ENCODE measurements around the gene VTCN1. TPM values are rescaled to one million over a fixed set of nuclear protein-coding genes. Genes with fewer than 3 reads are reported as not detected.

VTCN1 gene
- polyA plus RNA-seq, 2 donors, result 0.06 TPM; not detected in 1

- peaks cover 0 to 2% of the 10 kb centered on the region in 2 donors for H3K27me3 ChIP-seq (ENCODE audit: control insufficient read depth in 1 of 2, insufficient read depth in 2 of 2, low read length in 2 of 2)
- H3K36me3 ChIP-seq (ENCODE audit: control insufficient read depth in 2 of 2, insufficient read depth in 2 of 2, low read length in 1 of 2), result no peaks in the 10 kb centered on the region
- no peaks in the 10 kb centered on the region for H3K9me3 ChIP-seq (ENCODE audit: control insufficient read depth in 2 of 2, insufficient read depth in 1 of 2, low read depth in 1 of 2, low read length in 1 of 2)
- no peak overlapping the region for H3K27ac ChIP-seq (ENCODE audit: low read depth in 2 of 2, low read length in 1 of 2)
- H3K4me1 ChIP-seq (ENCODE audit: control insufficient read depth in 2 of 2, insufficient read depth in 2 of 2, low read length in 1 of 2), result no peaks in the 10 kb centered on the region
- WGBS, 2 donors, result 76 to 79% methylated on average over 2 of the region's 2 CpGs
- no peak overlapping the region for H3K4me3 ChIP-seq (ENCODE audit: low read depth in 1 of 2, low read length in 2 of 2)
These were observed 60.4 kb downstream of the VTCN1 start for GRCh38 chr1:117150316-117150715.

GRCh38 chr1:117147856-117148588, 62.7 kb downstream of the VTCN1 start:
- Histone ChIP-seq H3K27ac (ENCODE audit: low read depth in 2 of 2, low read length in 1 of 2) (no peak overlapping the region), H3K4me1 (ENCODE audit: control insufficient read depth in 2 of 2, insufficient read depth in 2 of 2, low read length in 1 of 2) (no peaks in the 10 kb centered on the region), H3K4me3 (ENCODE audit: low read depth in 1 of 2, low read length in 2 of 2) (no peak overlapping the region), H3K27me3 (ENCODE audit: control insufficient read depth in 1 of 2, insufficient read depth in 2 of 2, low read length in 2 of 2) (peaks cover 0 to 2% of the 10 kb centered on the region in 2 donors), H3K9me3 (ENCODE audit: control insufficient read depth in 2 of 2, insufficient read depth in 1 of 2, low read depth in 1 of 2, low read length in 1 of 2) (no peaks in the 10 kb centered on the region), H3K36me3 (ENCODE audit: control insufficient read depth in 2 of 2, insufficient read depth in 2 of 2, low read length in 1 of 2) (no peaks in the 10 kb centered on the region)
- WGBS, 2 donors, result 63 to 71% methylated on average over 5 of the region's 5 CpGs

- Histone ChIP-seq H3K4me1 (ENCODE audit: control insufficient read depth in 2 of 2, insufficient read depth in 2 of 2, low read length in 1 of 2) (no peaks in the 10 kb centered on the region), H3K27ac (ENCODE audit: low read depth in 2 of 2, low read length in 1 of 2) (no peak overlapping the region), H3K27me3 (ENCODE audit: control insufficient read depth in 1 of 2, insufficient read depth in 2 of 2, low read length in 2 of 2) (peaks cover 0 to 2% of the 10 kb centered on the region in 2 donors), H3K4me3 (ENCODE audit: low read depth in 1 of 2, low read length in 2 of 2) (no peak overlapping the region), H3K9me3 (ENCODE audit: control insufficient read depth in 2 of 2, insufficient read depth in 1 of 2, low read depth in 1 of 2, low read length in 1 of 2) (no peaks in the 10 kb centered on the region), H3K36me3 (ENCODE audit: control insufficient read depth in 2 of 2, insufficient read depth in 2 of 2, low read length in 1 of 2) (no peaks in the 10 kb centered on the region)
- WGBS, 2 donors, result 67 to 72% methylated on average over 4 of the region's 4 CpGs
These were observed 63.3 kb downstream of the VTCN1 start for GRCh38 chr1:117147341-117147831.

- no peak overlapping the region for H3K27ac ChIP-seq (ENCODE audit: low read depth in 2 of 2, low read length in 1 of 2)
- no peaks in the 10 kb centered on the region for H3K9me3 ChIP-seq (ENCODE audit: control insufficient read depth in 2 of 2, insufficient read depth in 1 of 2, low read depth in 1 of 2, low read length in 1 of 2)
- H3K4me3 ChIP-seq (ENCODE audit: low read depth in 1 of 2, low read length in 2 of 2), result no peak overlapping the region
- WGBS, 2 donors, result 76 to 77% methylated on average over 8 of the region's 8 CpGs
- H3K27me3 ChIP-seq (ENCODE audit: control insufficient read depth in 1 of 2, insufficient read depth in 2 of 2, low read length in 2 of 2), result peaks cover 0 to 2% of the 10 kb centered on the region in 2 donors
- no peaks in the 10 kb centered on the region for H3K4me1 ChIP-seq (ENCODE audit: control insufficient read depth in 2 of 2, insufficient read depth in 2 of 2, low read length in 1 of 2)
- H3K36me3 ChIP-seq (ENCODE audit: control insufficient read depth in 2 of 2, insufficient read depth in 2 of 2, low read length in 1 of 2), result no peaks in the 10 kb centered on the region
These were observed 64.0 kb downstream of the VTCN1 start for GRCh38 chr1:117146575-117147340.

- WGBS, 2 donors, result 84 to 87% methylated on average over 2 of the region's 2 CpGs
- no peak overlapping the region for H3K27ac ChIP-seq (ENCODE audit: low read depth in 2 of 2, low read length in 1 of 2)
- H3K27me3 ChIP-seq (ENCODE audit: control insufficient read depth in 1 of 2, insufficient read depth in 2 of 2, low read length in 2 of 2), result peaks cover 0 to 2% of the 10 kb centered on the region in 2 donors
- no peaks in the 10 kb centered on the region for H3K36me3 ChIP-seq (ENCODE audit: control insufficient read depth in 2 of 2, insufficient read depth in 2 of 2, low read length in 1 of 2)
- H3K4me3 ChIP-seq (ENCODE audit: low read depth in 1 of 2, low read length in 2 of 2), result no peak overlapping the region
- no peaks in the 10 kb centered on the region for H3K4me1 ChIP-seq (ENCODE audit: control insufficient read depth in 2 of 2, insufficient read depth in 2 of 2, low read length in 1 of 2)
- no peaks in the 10 kb centered on the region for H3K9me3 ChIP-seq (ENCODE audit: control insufficient read depth in 2 of 2, insufficient read depth in 1 of 2, low read depth in 1 of 2, low read length in 1 of 2)
These were observed 64.7 kb downstream of the VTCN1 start for GRCh38 chr1:117146072-117146471.

- H3K36me3 ChIP-seq (ENCODE audit: control insufficient read depth in 2 of 2, insufficient read depth in 2 of 2, low read length in 1 of 2), result no peaks in the 10 kb centered on the region
- H3K9me3 ChIP-seq (ENCODE audit: control insufficient read depth in 2 of 2, insufficient read depth in 1 of 2, low read depth in 1 of 2, low read length in 1 of 2), result no peaks in the 10 kb centered on the region
- 86 to 87% methylated on average over 3 of the region's 3 CpGs for WGBS, 2 donors
- no peaks in the 10 kb centered on the region for H3K4me1 ChIP-seq (ENCODE audit: control insufficient read depth in 2 of 2, insufficient read depth in 2 of 2, low read length in 1 of 2)
- H3K27ac ChIP-seq (ENCODE audit: low read depth in 2 of 2, low read length in 1 of 2), result no peak overlapping the region
- no peak overlapping the region for H3K4me3 ChIP-seq (ENCODE audit: low read depth in 1 of 2, low read length in 2 of 2)
- H3K27me3 ChIP-seq (ENCODE audit: control insufficient read depth in 1 of 2, insufficient read depth in 2 of 2, low read length in 2 of 2), result peaks cover 0 to 2% of the 10 kb centered on the region in 2 donors
These were observed 66.9 kb downstream of the VTCN1 start for GRCh38 chr1:117143871-117144270.

GRCh38 chr1:117143172-117143571, 67.6 kb downstream of the VTCN1 start:
- Histone ChIP-seq H3K4me3 (ENCODE audit: low read depth in 1 of 2, low read length in 2 of 2) (no peak overlapping the region), H3K9me3 (ENCODE audit: control insufficient read depth in 2 of 2, insufficient read depth in 1 of 2, low read depth in 1 of 2, low read length in 1 of 2) (no peaks in the 10 kb centered on the region), H3K27me3 (ENCODE audit: control insufficient read depth in 1 of 2, insufficient read depth in 2 of 2, low read length in 2 of 2) (peaks cover 0 to 2% of the 10 kb centered on the region in 2 donors), H3K4me1 (ENCODE audit: control insufficient read depth in 2 of 2, insufficient read depth in 2 of 2, low read length in 1 of 2) (no peaks in the 10 kb centered on the region), H3K36me3 (ENCODE audit: control insufficient read depth in 2 of 2, insufficient read depth in 2 of 2, low read length in 1 of 2) (no peaks in the 10 kb centered on the region), H3K27ac (ENCODE audit: low read depth in 2 of 2, low read length in 1 of 2) (no peak overlapping the region)

GRCh38 chr1:117142200-117142599, 68.5 kb downstream of the VTCN1 start:
- no peak overlapping the region for H3K4me3 ChIP-seq (ENCODE audit: low read depth in 1 of 2, low read length in 2 of 2)
- no peak overlapping the region for H3K27ac ChIP-seq (ENCODE audit: low read depth in 2 of 2, low read length in 1 of 2)
- no peaks in the 10 kb centered on the region for H3K27me3 ChIP-seq (ENCODE audit: control insufficient read depth in 1 of 2, insufficient read depth in 2 of 2, low read length in 2 of 2)
- no peaks in the 10 kb centered on the region for H3K4me1 ChIP-seq (ENCODE audit: control insufficient read depth in 2 of 2, insufficient read depth in 2 of 2, low read length in 1 of 2)
- WGBS, 2 donors, result 69 to 76% methylated on average over 2 of the region's 2 CpGs
- no peaks in the 10 kb centered on the region for H3K9me3 ChIP-seq (ENCODE audit: control insufficient read depth in 2 of 2, insufficient read depth in 1 of 2, low read depth in 1 of 2, low read length in 1 of 2)
- H3K36me3 ChIP-seq (ENCODE audit: control insufficient read depth in 2 of 2, insufficient read depth in 2 of 2, low read length in 1 of 2), result no peaks in the 10 kb centered on the region

- Histone ChIP-seq H3K27ac (ENCODE audit: low read depth in 2 of 2, low read length in 1 of 2) (no peak overlapping the region), H3K4me3 (ENCODE audit: low read depth in 1 of 2, low read length in 2 of 2) (no peak overlapping the region), H3K27me3 (ENCODE audit: control insufficient read depth in 1 of 2, insufficient read depth in 2 of 2, low read length in 2 of 2) (no peaks in the 10 kb centered on the region), H3K9me3 (ENCODE audit: control insufficient read depth in 2 of 2, insufficient read depth in 1 of 2, low read depth in 1 of 2, low read length in 1 of 2) (no peaks in the 10 kb centered on the region), H3K36me3 (ENCODE audit: control insufficient read depth in 2 of 2, insufficient read depth in 2 of 2, low read length in 1 of 2) (no peaks in the 10 kb centered on the region), H3K4me1 (ENCODE audit: control insufficient read depth in 2 of 2, insufficient read depth in 2 of 2, low read length in 1 of 2) (no peaks in the 10 kb centered on the region)
- 88 to 96% methylated on average over 1 of the region's 1 CpG for WGBS, 2 donors
These were observed 72.2 kb downstream of the VTCN1 start for GRCh38 chr1:117138561-117138960.

All from esophagus (tissue), 2 donors.